Measurements from ENCODE around the gene FBXL19.

DNA sequence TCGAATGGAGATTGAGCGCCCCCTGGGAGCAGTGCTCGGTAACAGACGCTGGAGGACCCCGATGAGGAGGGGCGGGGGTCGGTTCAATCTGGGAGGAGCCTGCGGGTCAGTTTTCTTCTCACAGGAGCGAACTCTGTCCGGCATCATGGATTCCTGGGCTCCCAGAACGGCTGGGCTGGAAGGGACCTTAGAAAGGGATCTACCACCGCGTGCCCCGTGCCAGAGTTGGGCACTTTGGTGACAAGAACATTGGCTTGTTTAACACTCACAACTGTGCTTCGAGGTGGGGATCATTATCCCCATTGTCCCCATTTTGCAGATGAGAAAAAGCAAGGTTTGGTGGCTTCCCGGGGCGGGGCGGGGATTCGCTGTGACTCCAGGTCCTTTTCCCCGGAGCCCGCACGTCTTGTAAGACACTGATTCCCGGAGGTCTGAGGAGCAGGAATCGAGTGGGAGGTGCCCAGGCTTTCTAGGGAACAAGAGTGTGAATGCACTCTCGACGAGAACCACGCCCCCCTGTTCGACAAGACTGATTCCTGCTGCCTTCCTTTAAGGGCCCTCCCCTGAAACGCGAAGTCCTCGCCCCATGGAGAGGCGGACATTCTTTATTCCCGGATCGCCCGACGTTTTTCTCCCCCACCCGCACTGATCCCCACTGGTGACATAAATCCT lies 1.5 kb upstream of the FBXL19 start:
- TF ChIP-seq ZZZ3 (IDR thresholded peaks at IDR 0.05) (no peak), CEBPB (tag; IDR thresholded peaks at IDR 0.05) (no peak), PTBP1 (IDR thresholded peaks at IDR 0.05; ENCODE audit: low read depth, low read length) (0 out of 2 replicates have a peak, but pooled peaks have one; percentile 43), GATAD2A (IDR thresholded peaks at IDR 0.05) (no peak), SMARCA5 (IDR thresholded peaks at IDR 0.05) (peak; percentile 91), PKNOX1 (IDR thresholded peaks at IDR 0.05) (no peak), BHLHE40 (IDR thresholded peaks at IDR 0.05; ENCODE audit: low read length) (no peak), POLR2AphosphoS2 (IDR thresholded peaks at IDR 0.05; ENCODE audit: low read length) (no peak), MCM2 (IDR thresholded peaks at IDR 0.05; ENCODE audit: low read depth) (no peak), ZNF507 (tag; conservative IDR thresholded peaks at IDR 0.05) (no peak), ZNF592 (IDR thresholded peaks at IDR 0.05) (peak; percentile 26; the same call in 1 of the 2 replicates), POLR2A (conservative IDR thresholded peaks at IDR 0.05) (no peak; the same call in 1 of the 2 replicates)
- TF ChIP-seq, protein P1, sequence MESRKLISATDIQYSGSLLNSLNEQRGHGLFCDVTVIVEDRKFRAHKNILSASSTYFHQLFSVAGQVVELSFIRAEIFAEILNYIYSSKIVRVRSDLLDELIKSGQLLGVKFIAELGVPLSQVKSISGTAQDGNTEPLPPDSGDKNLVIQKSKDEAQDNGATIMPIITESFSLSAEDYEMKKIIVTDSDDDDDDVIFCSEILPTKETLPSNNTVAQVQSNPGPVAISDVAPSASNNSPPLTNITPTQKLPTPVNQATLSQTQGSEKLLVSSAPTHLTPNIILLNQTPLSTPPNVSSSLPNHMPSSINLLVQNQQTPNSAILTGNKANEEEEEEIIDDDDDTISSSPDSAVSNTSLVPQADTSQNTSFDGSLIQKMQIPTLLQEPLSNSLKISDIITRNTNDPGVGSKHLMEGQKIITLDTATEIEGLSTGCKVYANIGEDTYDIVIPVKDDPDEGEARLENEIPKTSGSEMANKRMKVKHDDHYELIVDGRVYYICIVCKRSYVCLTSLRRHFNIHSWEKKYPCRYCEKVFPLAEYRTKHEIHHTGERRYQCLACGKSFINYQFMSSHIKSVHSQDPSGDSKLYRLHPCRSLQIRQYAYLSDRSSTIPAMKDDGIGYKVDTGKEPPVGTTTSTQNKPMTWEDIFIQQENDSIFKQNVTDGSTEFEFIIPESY (CRISPR knock-in tag; IDR thresholded peaks at IDR 0.05), result no peak; the same call in 1 of the 2 replicates
- TF ChIP-seq, protein P2, sequence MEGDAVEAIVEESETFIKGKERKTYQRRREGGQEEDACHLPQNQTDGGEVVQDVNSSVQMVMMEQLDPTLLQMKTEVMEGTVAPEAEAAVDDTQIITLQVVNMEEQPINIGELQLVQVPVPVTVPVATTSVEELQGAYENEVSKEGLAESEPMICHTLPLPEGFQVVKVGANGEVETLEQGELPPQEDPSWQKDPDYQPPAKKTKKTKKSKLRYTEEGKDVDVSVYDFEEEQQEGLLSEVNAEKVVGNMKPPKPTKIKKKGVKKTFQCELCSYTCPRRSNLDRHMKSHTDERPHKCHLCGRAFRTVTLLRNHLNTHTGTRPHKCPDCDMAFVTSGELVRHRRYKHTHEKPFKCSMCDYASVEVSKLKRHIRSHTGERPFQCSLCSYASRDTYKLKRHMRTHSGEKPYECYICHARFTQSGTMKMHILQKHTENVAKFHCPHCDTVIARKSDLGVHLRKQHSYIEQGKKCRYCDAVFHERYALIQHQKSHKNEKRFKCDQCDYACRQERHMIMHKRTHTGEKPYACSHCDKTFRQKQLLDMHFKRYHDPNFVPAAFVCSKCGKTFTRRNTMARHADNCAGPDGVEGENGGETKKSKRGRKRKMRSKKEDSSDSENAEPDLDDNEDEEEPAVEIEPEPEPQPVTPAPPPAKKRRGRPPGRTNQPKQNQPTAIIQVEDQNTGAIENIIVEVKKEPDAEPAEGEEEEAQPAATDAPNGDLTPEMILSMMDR (IDR thresholded peaks at IDR 0.05 in 2 of 3, conservative IDR thresholded peaks at IDR 0.05 in 1 of 3; ENCODE audit: insufficient read depth in 2 of 3, low read depth in 1 of 3, low read length in 3 of 3), result peak; percentile 88 to 95 (median 91); a peak in 5 of 6 replicates

Measured in K562 (cell line).